ENCODE data around the gene USP28.
A peak's percentile ranks its signal among the peaks of the same experiment; 100 is the strongest.

USP28 gene

DNA sequence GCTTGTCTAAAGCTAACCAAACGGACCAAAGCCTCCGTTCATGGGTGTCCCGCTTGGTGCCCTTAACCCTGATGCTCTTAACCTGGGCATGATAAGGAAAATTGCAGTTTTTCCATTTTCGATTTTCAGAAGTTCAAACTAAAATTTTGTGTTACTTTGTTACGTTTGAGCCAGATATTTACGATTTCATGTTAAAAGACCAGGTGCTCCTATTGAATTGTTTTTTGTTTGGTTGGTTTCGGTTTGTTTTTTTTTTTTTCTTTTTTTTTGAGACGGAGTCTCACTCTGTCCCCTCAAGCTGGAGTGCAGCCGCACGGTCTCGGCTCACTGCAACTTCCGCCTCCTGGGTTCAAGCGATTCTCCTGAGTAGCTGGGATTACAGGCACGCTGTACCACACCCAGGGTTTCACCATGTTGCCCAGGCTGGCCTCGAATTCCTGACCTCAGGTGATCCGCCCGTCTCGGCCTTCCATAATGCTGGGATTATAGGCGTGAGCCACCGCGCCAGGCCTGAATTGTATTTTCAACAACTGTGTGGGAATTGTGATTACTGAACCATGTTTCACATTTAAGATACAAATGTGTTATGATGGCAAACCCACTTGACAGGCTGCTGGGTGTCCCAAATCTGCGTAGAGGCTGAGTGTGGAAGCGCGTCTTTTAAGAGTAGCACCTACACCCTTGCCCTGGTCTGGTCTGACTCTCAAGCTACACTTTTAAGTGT lies 864 bp upstream of the USP28 start:
- Histone ChIP-seq H3K9me3 (ENCODE audit: insufficient read depth, low read depth, low read length) (no peaks in the 10 kb centered on the region), H3K27me3 (ENCODE audit: insufficient read depth, low read length) (no peaks in the 10 kb centered on the region), H3K4me1 (ENCODE audit: insufficient read depth, low read length) (no peaks in the 10 kb centered on the region; the same call in 1 of the 2 replicates), H3K4me3 (ENCODE audit: low read length) (peak overlapping the region; percentile 92), H3K27ac (ENCODE audit: low read length) (peak overlapping the region; percentile 100), H3K36me3 (ENCODE audit: insufficient read depth, low read depth, low read length) (peaks cover 17% of the 10 kb centered on the region), H3K9ac (ENCODE audit: low read depth, low read length) (peak overlapping the region; percentile 91)

DNA sequence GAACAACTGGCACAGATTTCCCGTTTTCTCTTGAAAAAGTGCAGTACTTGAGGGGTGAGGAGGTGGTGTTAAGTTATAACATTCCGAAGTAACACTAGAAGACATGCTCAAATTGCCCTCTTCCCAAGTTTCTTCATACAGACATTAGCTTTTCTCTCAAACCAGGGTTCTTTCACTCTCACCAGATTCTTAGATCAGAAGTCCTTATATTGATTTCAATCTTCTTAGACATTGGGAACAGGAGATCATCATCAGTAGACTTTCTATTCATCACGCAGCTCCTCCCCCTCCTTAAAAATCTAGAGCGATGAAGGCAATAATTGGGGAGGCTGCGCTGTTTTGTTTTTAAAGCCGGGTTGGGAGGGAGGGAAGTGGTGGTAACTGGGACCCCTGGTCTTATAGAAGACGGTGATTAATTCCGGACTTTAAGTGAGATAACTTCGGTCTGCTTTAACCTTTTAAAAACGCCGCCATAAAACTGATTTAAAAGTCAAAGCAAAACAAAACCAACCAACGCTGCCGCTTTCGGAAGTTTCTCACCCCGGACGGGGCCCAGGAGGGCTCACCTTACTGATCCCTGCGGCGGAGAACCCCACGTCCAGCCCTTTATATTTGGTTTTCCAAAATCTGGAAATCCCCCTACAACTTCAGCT lies 665 bp downstream of the USP28 start:
- peak overlapping the region; percentile 91 for H3K9ac ChIP-seq (ENCODE audit: low read depth, low read length)
- H3K4me1 ChIP-seq (ENCODE audit: insufficient read depth, low read length) = no peaks in the 10 kb centered on the region; the same call in 1 of the 2 replicates
- no peaks in the 10 kb centered on the region for H3K27me3 ChIP-seq (ENCODE audit: insufficient read depth, low read length)
- no peak overlapping the region for H3K27ac ChIP-seq (ENCODE audit: low read length)
- no peaks in the 10 kb centered on the region for H3K9me3 ChIP-seq (ENCODE audit: insufficient read depth, low read depth, low read length)
- H3K4me3 ChIP-seq (ENCODE audit: low read length) = peak overlapping the region; percentile 89
- peaks cover 26% of the 10 kb centered on the region for H3K36me3 ChIP-seq (ENCODE audit: insufficient read depth, low read depth, low read length)

DNA sequence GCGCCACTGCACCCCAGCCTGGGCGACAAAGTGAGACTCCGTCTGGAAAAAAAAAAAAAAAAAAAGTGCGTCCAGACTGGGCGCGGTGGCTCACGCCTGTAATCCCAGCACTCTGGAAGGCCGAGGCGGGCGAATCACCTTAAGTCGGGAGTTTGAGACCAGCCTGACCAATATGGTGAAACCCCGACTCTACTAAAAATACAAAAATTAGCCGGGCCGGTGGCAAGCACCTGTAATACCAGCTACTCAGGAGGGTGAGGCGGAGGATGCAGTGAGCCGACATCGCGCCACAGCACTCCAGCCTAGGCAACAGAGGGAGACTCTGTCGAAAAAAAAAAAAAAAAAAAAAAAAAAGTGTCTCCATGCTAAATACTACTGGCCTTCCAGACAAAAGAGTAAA lies 1.3 kb downstream of the USP28 start:
- Histone ChIP-seq H3K9ac (ENCODE audit: low read depth, low read length) (peak overlapping the region; percentile 91; the same call in 1 of the 2 replicates), H3K9me3 (ENCODE audit: insufficient read depth, low read depth, low read length) (no peaks in the 10 kb centered on the region), H3K4me3 (ENCODE audit: low read length) (peak overlapping the region; percentile 89), H3K27me3 (ENCODE audit: insufficient read depth, low read length) (no peaks in the 10 kb centered on the region), H3K4me1 (ENCODE audit: insufficient read depth, low read length) (no peaks in the 10 kb centered on the region; the same call in 1 of the 2 replicates), H3K36me3 (ENCODE audit: insufficient read depth, low read depth, low read length) (peaks cover 32% of the 10 kb centered on the region), H3K27ac (ENCODE audit: low read length) (no peak overlapping the region)

DNA sequence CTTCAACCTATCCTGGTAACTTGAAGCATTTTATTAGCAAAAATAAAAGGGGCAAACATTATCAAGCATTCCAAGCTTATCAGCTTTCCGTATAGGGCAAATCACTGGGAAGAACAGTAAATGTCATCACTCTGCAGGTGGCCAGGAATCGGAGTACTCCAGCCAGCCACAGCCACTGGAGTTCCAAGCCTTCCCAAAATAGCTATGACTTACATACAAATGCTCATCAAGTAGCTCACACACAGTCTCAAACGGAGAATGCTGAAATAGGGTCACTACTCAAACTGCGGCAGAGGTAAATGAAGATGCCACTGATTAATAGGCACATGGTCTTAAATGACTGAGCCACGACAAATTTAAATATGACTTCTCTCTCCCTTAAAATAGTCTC lies 2.1 kb downstream of the USP28 start:
- Histone ChIP-seq H3K27me3 (ENCODE audit: insufficient read depth, low read length) (no peaks in the 10 kb centered on the region), H3K9ac (ENCODE audit: low read depth, low read length) (peak overlapping the region; percentile 5), H3K4me1 (ENCODE audit: insufficient read depth, low read length) (no peaks in the 10 kb centered on the region; the same call in 1 of the 2 replicates), H3K36me3 (ENCODE audit: insufficient read depth, low read depth, low read length) (peaks cover 38% of the 10 kb centered on the region), H3K4me3 (ENCODE audit: low read length) (peak overlapping the region; percentile 89), H3K27ac (ENCODE audit: low read length) (no peak overlapping the region), H3K9me3 (ENCODE audit: insufficient read depth, low read depth, low read length) (no peaks in the 10 kb centered on the region)

DNA sequence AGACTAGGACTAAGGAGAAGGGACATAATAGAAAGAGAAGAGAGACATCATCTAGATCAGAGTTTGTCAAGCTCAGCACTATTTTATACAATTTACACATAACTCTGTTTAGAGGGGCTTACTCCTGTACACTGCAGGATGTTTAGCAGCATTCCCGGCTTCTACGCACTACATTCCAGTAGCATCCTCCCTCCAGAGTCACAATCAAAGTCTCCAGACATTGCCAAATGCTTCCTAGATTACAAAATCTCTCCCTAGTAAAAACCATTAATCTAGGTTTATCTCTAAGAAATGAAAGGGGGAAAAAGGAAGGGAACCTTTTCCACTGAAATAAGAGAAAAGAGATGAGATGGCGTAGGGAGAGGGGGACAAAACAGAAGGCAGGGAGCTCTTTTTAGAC lies 4.0 kb downstream of the USP28 start:
- H3K27ac ChIP-seq (ENCODE audit: low read length) = no peak overlapping the region
- H3K27me3 ChIP-seq (ENCODE audit: insufficient read depth, low read length) = no peaks in the 10 kb centered on the region
- no peaks in the 10 kb centered on the region for H3K9me3 ChIP-seq (ENCODE audit: insufficient read depth, low read depth, low read length)
- no peaks in the 10 kb centered on the region; the same call in 1 of the 2 replicates for H3K4me1 ChIP-seq (ENCODE audit: insufficient read depth, low read length)
- H3K4me3 ChIP-seq (ENCODE audit: low read length) = no peak overlapping the region
- H3K9ac ChIP-seq (ENCODE audit: low read depth, low read length) = no peak overlapping the region
- peaks cover 56% of the 10 kb centered on the region for H3K36me3 ChIP-seq (ENCODE audit: insufficient read depth, low read depth, low read length)

DNA sequence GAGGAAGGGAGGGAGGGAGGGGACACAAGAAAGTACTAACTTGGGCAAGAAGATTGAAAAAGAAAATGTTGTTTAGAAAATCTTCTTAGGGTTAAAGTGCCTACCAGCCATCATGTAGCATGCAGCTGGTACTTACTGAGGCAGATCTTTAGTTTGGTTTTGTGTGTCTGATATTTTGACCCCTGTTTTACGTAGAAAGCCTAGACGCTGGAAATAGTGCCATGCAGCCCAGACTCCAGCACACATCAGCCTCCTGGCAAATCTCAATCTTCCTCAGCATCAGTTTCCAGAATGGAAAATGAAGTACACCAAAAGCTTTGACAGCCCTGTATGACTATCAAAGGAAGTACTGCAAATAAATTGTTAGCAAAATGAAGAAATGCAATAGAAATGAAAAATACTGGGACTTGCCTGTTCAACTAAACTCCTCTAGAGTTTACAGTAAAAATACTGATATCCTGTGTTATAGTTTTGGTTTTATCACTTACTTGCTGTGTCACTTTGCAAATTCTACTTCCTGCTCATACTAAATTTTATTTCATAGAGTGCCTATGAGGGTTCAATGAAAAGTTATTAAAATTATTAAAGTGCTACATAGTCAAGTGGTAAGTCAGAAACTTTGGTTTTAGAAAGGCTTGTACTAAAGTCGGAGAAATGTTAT lies 7.4 kb downstream of the USP28 start:
- Histone ChIP-seq H3K9me3 (ENCODE audit: insufficient read depth, low read depth, low read length) (no peaks in the 10 kb centered on the region), H3K36me3 (ENCODE audit: insufficient read depth, low read depth, low read length) (peaks cover 68% of the 10 kb centered on the region), H3K27me3 (ENCODE audit: insufficient read depth, low read length) (no peaks in the 10 kb centered on the region), H3K9ac (ENCODE audit: low read depth, low read length) (no peak overlapping the region), H3K27ac (ENCODE audit: low read length) (no peak overlapping the region), H3K4me1 (ENCODE audit: insufficient read depth, low read length) (peaks cover 1% of the 10 kb centered on the region; the same call in 1 of the 2 replicates), H3K4me3 (ENCODE audit: low read length) (no peak overlapping the region)

DNA sequence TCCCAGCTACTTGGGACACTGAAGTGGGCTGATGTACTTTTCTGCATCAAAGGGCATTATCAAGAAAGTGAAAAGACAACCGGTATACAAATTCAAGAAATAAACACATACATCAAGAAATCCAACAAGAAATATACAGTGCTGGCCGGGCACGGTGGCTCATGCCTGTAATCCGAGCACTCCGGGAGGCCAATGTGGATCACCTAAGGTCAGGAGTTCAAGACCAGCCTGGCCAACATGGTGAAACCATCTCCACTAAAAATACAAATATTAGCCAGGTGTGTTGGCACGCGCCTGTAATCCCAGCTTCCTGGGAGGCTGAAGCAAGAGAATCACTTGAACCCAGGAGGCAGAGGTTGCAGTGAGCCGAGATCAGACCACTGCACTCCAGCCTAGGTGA lies 9.5 kb downstream of the USP28 start:
- H3K36me3 ChIP-seq (ENCODE audit: insufficient read depth, low read depth, low read length) = peaks cover 50% of the 10 kb centered on the region
- no peak overlapping the region for H3K9ac ChIP-seq (ENCODE audit: low read depth, low read length)
- no peaks in the 10 kb centered on the region for H3K9me3 ChIP-seq (ENCODE audit: insufficient read depth, low read depth, low read length)
- H3K4me3 ChIP-seq (ENCODE audit: low read length) = no peak overlapping the region
- H3K27ac ChIP-seq (ENCODE audit: low read length) = no peak overlapping the region
- no peaks in the 10 kb centered on the region for H3K27me3 ChIP-seq (ENCODE audit: insufficient read depth, low read length)
- H3K4me1 ChIP-seq (ENCODE audit: insufficient read depth, low read length) = peaks cover 18% of the 10 kb centered on the region; the same call in 1 of the 2 replicates

DNA sequence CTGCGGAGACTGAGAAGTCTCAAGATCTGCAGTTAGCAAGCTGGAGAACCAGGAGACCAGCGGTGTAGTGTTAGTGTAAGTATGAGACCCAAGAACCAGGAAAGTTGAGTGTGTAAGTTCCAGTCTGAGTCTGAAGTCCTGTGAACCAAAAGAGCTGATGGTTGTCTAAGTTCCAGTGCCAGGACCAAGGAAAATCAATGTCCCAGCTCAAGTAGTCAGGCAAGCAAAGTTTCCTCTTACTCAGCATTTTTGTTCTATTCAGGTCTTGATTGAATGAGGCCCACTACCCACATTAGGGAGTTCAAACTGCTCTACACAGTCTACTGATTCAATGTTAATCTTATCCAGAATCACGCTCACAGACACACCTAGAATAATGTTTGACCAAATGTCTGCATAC lies 11.0 kb downstream of the USP28 start:
- Histone ChIP-seq H3K27ac (ENCODE audit: low read length) (no peak overlapping the region), H3K27me3 (ENCODE audit: insufficient read depth, low read length) (no peaks in the 10 kb centered on the region), H3K9me3 (ENCODE audit: insufficient read depth, low read depth, low read length) (no peaks in the 10 kb centered on the region), H3K36me3 (ENCODE audit: insufficient read depth, low read depth, low read length) (peaks cover 42% of the 10 kb centered on the region), H3K9ac (ENCODE audit: low read depth, low read length) (no peak overlapping the region), H3K4me1 (ENCODE audit: insufficient read depth, low read length) (peaks cover 28% of the 10 kb centered on the region), H3K4me3 (ENCODE audit: low read length) (no peak overlapping the region)

DNA sequence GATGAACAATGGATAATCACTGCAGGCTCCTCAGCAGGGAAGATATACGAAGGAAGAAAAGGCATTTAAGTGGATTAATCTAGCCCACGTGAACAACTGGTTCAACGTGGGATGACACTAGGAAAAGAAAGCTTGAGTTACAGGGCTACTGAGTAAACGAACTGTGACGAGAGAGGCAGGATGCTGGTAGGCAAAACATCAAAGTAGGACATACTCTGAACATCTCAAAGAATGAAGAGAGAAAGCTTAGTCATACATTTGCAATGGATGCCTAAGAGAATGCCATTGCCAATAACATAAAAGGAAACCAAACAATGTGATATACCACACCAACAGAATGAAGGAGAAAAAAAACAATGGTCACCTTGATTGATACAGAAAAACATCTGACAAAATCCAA lies 12.9 kb downstream of the USP28 start:
- Histone ChIP-seq H3K27ac (ENCODE audit: low read length) (no peak overlapping the region), H3K4me3 (ENCODE audit: low read length) (no peak overlapping the region), H3K36me3 (ENCODE audit: insufficient read depth, low read depth, low read length) (peaks cover 24% of the 10 kb centered on the region; the same call in 1 of the 2 replicates), H3K9me3 (ENCODE audit: insufficient read depth, low read depth, low read length) (no peaks in the 10 kb centered on the region), H3K4me1 (ENCODE audit: insufficient read depth, low read length) (peaks cover 37% of the 10 kb centered on the region), H3K27me3 (ENCODE audit: insufficient read depth, low read length) (no peaks in the 10 kb centered on the region), H3K9ac (ENCODE audit: low read depth, low read length) (no peak overlapping the region)

DNA sequence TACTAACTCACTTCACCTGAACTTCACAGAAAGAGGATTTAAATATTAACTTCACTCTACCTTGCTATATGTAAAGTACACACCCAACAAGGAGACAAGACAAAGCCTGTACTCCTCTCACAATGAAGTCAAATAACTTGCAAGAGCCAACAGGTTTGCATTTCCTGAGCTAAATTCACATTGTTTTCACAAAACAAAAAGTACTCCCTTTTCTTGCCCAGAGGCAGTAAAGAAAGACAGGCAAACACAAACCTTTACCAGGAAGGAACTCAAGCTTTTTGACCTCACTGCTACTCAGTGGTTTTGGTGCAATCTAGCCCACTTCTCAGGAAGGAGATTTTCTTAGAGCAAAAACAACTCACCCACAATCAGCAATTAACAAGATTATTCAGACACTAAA lies 15.7 kb downstream of the USP28 start:
- Histone ChIP-seq H3K27me3 (ENCODE audit: insufficient read depth, low read length) (no peaks in the 10 kb centered on the region), H3K9ac (ENCODE audit: low read depth, low read length) (peak overlapping the region; percentile 67), H3K9me3 (ENCODE audit: insufficient read depth, low read depth, low read length) (no peaks in the 10 kb centered on the region), H3K27ac (ENCODE audit: low read length) (peak overlapping the region; percentile 58), H3K4me1 (ENCODE audit: insufficient read depth, low read length) (peaks cover 53% of the 10 kb centered on the region), H3K4me3 (ENCODE audit: low read length) (peak overlapping the region; percentile 8; the same call in 1 of the 2 replicates), H3K36me3 (ENCODE audit: insufficient read depth, low read depth, low read length) (peaks cover 6% of the 10 kb centered on the region; the same call in 1 of the 2 replicates)

DNA sequence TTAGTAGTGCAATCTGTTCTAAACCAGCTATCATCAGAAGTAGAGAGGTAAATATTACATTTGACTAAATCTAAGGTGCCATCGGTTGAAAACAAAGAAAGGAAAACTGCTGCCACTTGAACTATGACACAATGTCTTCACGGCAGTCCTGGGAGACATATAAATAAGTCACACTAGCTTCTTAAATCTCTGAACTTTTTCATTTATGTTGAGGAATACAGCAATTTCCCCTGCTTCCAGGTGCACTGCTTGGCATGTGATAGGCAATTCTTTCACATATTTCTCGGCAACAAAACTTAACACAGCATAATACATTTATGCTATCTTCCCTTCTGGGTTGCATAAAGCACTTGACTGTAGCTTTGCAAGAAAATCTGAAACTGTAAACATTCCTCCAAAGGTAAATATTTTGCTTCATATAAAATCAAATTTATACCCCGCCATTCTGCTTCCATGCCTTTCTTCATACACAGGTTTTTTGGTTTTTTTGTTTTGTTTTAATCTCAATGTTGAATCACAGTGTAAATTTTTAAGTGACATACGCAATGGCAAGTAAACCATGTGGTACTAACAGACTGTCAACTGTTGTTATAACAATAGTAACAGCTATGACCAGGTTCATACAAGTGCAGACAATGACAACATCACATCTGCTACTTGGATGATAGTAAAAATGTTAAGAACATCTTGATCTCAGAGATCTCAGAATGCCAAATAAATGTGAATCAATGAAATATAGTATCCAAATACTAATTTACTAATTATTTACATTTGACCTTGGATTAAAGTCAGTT lies 18.2 kb downstream of the USP28 start:
- Histone ChIP-seq H3K27ac (ENCODE audit: low read length) (no peak overlapping the region), H3K9me3 (ENCODE audit: insufficient read depth, low read depth, low read length) (no peaks in the 10 kb centered on the region), H3K9ac (ENCODE audit: low read depth, low read length) (no peak overlapping the region), H3K4me1 (ENCODE audit: insufficient read depth, low read length) (peaks cover 47% of the 10 kb centered on the region), H3K36me3 (ENCODE audit: insufficient read depth, low read depth, low read length) (peaks cover 18% of the 10 kb centered on the region), H3K27me3 (ENCODE audit: insufficient read depth, low read length) (no peaks in the 10 kb centered on the region), H3K4me3 (ENCODE audit: low read length) (no peak overlapping the region)
